CD1c-positive myeloid dendritic cell (primary cell): ENCODE measurements around the gene SLCO2A1.

Source experiments
- DNase-seq: peaks from one replicate; pipeline ENCODE4 v3.0.0-alpha.2; 2016; ENCODE audit errors: extremely low spot score

SLCO2A1 gene

DNA sequence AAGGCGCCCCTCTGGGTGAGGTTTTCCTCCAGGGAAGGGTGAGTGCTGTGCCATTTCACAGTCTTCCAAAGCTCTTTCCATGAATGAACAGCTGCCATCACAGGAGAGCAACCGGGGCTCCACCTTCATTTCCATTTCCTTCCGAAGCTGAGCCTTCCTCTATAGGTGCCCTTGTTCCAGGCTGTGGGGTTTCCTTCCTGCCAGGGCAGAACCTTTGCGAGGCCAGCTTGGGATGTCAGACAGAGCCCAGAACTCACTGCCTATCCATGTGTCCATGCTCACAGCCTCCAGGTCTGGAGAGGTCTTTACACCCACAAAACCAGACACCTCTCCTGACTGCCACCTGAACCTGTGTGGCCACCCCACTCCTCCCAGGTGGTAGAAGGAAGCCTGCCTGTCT lies 49.2 kb downstream of the SLCO2A1 start:
- DNase-seq, result no peak

DNA sequence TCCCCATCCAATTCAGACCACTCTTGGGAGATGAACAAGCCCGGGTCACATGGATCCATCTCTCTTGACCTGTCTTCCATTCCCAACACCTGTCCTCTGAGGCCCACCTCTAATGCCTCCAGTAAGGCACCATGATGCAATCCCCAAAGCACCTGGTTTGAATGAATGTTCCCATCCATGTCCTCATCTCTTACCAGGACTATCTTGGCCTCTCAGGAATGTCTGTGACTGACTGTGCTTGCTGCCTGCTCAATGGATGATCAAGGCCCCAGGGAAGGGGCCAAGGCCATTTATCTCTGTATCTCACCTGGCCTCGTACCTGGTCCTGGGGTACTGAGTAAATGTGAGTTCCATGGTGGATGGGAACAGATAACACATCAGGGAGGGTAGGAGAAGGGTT lies 49.7 kb downstream of the SLCO2A1 start:
- no peak for DNase-seq

GRCh38 chr3:133979553-133979952 lies 50.2 kb downstream of the SLCO2A1 start:
- DNase-seq, result no peak

DNA sequence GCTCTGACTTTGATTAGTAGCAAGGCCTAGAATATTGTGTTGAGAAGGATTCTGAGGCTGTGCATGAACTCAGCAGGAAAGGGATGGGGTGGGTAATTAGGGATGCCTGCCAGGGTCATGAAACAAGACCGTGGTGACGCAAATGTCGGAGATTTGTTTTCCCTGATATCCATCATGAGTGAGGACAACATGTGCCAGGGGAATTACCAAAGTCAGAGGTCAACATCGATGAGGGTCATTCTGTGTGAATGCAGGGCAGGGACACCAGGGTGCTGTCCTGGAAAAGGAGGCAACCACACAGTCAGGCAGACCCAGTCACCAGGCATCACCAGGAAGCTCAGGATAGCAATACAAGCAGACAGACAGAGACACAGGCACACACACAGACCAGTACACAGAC lies 52.2 kb downstream of the SLCO2A1 start:
- no peak for DNase-seq

DNA sequence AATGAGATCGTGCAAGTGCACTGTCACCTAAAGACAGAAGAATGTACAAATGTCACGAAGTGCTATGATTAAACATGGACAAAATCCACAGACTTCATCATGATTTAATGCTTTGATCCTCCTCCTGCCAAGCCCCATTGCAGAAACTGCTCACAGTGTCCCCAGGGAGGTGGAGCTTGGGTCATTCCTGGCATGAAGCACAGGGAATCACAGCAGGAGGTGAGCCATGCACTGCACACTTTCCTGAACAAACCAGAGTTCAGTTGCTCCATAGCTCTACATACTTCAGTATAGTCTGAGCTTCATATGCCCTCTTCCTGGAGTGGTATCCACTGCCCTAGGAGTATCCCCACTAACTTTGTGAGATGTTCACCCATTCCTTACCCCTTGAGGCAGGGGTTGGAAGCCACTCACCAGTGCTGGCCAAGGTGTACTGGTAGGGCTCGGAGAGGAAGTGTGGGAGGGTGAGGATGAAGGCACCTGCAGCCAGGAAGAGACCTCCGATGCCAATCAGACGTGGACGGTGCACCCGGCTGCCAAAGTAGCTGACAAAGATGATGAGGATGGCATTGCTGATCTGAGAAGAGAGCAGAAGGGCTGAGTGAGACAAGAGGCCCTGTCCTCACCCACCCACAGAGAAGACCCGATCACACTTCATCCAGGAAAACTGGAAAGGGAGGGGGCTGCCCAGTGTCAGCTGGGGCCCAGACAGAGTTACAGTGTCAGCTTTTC lies 56.3 kb downstream of the SLCO2A1 start:
- no peak for DNase-seq

DNA sequence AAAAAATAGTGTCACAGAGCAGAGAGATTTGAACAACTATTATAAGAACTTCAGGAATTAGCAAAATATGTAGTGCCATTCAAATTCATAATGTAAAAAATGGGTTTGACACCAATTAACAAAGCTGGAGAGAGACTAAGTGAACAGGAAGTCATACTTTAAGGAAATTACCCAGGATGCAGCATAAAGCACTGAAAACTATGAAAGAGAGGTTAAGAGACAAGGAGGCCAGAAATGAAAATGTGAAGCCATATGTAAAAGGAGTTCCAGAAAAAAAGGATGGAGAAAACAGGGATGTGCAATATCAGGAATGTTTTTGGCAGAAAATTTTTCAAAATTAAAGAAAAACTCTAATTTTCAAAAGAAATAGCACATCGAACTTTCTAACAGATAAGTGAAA lies 57.6 kb downstream of the SLCO2A1 start:
- no peak for DNase-seq

- no peak for DNase-seq
Observed at GRCh38 chr3:133970916-133971315, 58.8 kb downstream of the SLCO2A1 start.

DNA sequence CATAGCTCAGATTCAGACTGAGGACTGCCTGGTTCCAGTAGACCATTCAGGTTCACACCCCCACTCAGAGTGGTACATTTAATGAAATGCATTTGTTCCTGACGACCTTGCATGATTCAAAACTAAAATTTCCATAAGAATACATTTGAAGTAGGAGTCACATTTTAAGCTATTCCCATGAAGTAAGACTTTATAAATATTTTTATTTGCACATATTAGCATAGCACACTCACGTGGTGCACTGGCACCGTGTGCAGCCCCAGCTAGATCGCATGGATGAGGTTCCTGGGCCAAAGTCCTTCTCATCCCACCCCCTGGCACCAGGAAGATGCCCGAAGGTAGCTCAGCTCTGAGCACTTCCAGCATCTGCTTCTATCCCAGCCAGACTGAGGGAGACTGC lies 59.4 kb downstream of the SLCO2A1 start:
- no peak for DNase-seq

DNA sequence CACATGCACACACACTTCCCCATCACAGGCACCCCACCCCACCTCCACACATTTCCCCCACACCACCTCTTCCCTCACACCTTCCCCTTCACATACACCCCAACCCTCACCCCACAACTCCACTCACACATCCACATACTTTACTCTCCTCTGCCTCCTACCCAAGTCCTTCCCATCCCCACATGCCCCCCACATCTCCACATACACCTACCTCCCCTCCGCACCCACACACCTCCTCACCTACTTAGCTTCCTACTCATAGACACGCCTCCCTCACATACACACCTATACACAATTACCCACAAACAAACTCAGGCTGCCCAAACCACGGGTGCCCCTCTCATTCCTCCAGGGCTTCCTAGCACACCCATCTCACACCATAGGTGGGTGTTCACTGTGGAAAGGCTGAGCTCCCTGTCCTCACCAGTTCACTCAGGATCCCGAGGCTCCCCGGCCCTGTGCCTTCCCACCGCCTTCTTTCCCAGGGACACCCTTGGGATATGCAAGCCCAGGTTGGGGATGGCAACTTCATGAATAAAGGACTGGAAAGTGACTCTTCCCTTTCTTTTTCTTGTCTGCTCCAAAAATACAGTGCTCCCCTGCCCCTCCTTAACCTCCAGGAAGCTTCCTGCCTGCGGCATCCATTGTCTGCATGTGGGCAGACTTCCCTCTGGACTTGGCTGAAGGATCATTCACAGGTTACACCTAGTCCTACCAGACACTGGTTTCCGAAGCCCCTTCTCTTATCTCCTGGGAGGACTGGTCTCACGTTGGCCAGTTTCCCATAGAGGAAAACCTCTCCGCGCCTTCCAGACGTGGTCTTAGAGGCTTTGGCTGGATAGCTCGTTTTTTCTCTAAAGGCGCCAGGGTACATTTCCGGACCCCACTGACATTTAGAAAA lies 61.5 kb downstream of the SLCO2A1 start:
- no peak for DNase-seq

DNA sequence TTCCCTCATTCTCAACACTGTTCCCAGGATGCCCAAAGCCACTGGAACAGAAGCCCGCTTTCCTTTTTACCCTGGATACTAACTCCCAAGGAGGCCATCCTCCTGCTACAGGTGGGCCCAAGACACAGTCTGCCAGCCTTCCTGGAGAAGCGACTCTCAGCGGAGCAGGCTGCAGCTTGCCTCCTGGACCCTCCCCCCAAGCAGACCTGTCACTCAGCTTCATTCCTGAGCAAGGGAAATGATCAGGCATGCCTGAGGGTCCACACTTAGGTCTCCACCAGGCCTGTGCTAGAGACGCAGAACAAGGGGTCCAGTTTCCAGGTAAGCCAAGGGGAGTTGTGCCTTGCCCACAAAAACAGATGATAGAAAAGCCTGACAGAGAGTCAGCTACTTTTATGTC lies 62.8 kb downstream of the SLCO2A1 start:
- no peak for DNase-seq

DNA sequence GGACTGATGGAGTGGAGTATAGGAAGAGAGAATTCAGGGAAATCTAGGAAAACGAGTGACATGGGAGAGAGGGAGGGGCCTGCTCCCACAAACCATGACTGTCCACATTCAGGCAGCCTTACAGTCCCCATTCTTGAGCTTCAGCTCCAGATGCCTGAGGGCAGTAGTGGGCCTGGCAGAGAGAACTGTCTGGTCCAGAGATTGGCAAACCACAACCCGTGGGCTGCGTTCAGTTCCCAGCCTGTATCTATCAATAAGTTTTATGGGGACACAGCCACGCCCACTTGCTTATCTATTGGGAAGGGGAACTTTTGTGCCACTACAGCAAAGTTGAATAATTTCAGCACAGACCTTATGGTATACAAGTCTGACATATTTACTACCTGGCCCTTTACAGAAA lies 63.8 kb downstream of the SLCO2A1 start:
- DNase-seq, result no peak

GRCh38 chr3:133965013-133965570 lies 64.6 kb downstream of the SLCO2A1 start:
- no peak for DNase-seq

DNA sequence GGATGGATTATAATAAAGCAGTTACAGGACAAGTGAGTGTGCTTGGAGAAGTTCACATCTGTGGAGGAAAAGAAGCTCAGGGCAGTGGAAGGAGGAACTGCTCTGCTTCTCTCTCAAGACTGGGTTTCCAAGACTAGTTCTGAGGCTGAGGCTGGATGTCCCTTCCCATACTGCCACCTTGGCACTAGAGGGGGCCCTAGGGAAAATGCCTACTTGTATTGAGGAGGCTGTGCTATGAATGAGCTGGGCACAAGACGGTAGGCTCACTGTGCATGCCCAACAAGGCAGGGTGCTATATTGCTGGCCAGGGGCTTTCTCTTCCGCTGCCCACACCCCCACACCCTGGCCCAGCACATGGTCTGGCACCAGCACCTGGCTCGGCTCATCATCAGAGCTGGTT lies 65.2 kb downstream of the SLCO2A1 start:
- no peak for DNase-seq

DNA sequence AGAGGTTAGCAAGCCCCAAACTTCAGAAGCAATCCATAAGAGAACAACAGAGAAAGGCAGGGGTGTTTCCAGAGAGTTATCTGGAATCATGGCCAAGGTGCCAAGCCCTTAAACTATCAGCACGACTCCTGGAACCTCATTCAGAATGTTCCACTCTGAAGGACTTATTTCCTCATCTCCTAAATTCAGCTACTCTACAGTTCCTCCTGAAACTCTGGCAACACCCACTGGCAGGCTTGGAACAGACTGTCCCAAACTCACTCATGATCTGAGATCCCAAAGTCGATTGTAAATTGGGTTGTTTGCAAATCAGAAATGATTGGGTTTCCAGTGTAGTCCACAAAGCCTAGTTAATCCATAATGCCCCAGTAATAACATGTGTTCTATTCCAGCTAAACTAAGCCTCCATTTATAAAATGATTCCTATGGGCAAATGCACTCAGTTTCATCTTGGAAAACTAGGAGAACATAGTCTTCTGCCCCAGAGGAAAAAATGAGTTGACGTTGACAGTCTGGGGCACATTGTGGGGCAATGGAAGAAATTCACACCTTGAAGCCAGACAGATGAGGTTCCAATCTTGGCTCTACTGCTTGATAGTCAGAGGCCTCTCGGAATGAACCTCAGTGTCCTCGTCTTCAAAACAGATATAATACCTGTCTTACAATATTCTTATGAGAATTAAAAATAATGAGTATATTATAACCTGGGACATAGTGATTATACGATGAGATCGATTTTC lies 65.9 kb downstream of the SLCO2A1 start:
- no peak for DNase-seq

DNA sequence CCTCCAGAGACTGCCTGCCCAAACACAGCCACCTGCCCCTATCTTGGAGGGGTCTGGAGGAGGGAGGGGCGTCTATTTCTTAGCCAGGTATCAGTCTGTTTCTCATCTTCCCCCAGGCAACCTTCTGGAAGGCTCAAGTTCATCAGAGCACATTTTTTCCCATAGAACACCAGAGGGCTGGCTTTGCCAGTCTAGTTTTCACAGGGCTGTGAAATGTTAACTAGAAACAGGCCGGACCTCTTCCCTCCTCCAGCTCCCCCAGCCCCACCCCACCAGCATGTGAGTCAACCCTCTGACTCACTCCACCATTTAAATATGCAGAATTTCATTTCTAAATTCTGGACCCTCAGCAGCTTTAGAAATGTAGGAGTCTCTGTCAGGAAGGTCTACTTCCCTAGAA lies 66.9 kb downstream of the SLCO2A1 start:
- peak; percentile 3 for DNase-seq

DNA sequence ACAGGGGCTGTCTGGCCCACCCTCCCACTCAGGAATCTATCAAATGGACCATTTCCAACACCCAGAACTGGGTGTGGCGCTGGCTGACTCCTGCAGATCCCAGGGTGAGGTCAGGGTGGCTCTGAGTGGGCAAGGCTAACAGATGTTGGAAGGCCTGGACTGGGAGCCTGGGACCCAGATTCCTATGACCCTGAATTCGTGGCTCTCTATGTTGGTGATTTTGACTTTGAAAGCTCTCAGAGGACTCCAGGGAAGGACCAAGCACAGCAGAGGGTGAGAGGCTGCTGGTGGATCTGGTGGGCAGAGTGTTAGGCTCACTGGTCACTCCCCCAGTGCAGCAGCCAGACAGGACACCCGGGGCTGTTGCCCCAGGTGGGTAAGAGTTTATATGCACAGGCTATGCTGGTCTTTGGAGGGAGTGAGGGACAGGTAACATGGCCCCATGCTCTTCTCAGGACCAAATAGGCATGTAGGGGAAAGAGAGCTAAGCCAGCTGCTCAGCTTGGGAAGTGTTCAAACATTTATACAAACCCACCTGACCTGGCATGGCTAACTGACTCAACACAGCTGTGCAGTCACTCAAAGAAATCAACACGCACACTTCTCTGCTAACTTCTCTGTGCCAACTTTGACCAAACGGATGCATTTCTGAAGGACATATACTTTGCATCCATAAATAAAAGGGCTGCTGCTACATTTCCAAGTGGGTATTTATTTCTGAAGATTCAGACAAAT lies 71.5 kb downstream of the SLCO2A1 start:
- DNase-seq, result no peak

DNA sequence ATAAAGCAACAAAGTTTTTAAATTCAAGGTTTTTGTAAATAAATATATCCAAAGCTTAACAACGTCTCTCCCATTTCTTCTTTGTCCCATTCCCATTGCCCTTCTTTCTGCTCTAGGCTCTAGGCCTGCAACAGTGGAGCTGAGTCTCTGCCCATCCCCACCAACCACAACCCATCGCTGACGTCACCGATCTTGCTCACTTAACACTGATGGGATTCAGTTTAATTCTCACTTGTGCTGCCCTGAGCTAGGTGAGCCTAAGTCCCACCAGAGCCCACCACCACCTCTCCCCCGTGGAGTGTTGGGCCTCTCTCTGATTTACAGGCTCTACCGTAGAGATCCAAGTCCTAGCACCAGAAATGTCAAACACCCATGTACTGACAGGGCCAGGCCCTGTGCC lies 72.7 kb downstream of the SLCO2A1 start:
- DNase-seq, result no peak

GRCh38 chr3:133956353-133956752 lies 73.4 kb downstream of the SLCO2A1 start:
- no peak for DNase-seq

GRCh38 chr3:133955892-133956291 lies 73.8 kb downstream of the SLCO2A1 start:
- no peak for DNase-seq

DNA sequence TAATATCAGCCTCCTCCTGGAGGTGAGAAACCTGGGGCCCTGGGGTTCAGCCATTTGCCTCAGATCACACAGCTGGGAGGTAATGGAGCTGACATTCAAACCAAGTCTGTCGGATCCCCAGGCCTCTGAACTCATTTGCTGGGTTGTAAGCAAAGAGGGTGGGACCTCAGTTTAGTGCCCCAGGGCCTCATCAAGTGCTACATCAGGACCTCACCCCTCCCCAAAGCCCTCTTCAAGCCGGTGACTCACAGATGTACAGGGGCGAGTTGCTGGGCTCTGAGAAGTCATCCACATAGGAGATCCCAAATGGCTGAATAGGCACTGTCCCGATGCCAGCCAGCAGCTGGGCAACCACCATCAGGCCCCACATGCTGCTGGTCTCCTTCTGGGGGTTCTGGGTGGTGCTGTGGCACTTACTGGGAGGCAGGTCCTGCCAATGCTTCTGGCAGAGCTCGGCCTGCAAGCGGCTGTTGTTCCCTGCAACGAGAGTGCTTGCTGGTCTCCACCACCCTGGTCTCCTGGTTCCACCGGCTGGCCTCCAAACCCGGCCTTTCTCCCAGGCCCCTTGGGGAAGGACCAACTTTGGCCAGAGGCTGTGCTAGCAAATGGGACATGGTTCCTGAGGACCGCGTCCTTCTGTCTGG lies 74.9 kb downstream of the SLCO2A1 start:
- DNase-seq, result no peak

DNA sequence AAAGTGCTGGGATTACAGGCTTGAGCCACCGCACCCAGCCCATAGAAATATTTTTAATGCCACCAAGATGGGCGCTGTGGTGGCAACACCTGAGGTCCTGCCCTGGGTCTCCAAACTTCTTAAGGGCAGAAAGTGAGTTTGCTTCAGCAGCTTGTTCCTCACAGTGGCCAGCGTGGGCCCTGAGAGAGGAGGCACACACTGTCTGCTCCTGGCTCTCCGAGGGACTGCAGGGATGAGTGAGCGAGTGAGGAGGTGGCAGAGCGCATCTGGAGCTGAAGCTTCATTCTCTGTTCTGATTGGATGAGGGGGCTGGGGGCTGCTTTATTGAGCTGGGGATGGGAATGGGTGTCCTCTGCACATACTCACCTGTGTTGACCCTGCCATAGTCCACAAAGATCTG lies 76.4 kb downstream of the SLCO2A1 start:
- DNase-seq, result no peak
